PC-9 (cell line): Measurements from ENCODE around the gene PCDHGA4.

Source experiments
- CTCF ChIP-seq: fragments of 200-600 bp; sonication (generic); conservative IDR thresholded peaks from 2 replicates; pipeline ENCODE4 v1.6.1; 2017; ENCODE audit warnings: mixed run types, antibody characterized with exemption, mild to moderate bottlenecking, moderate library complexity
- EZH2 ChIP-seq: fragments of 200-600 bp; sonication (generic); IDR thresholded peaks from 2 replicates; pipeline ENCODE4 v1.8.0; 2017; ENCODE audit warnings: antibody characterized with exemption, low read depth

- TF ChIP-seq CTCF (no peak), EZH2 (no peak)
These were observed 3.2 kb upstream of the PCDHGA4 start for GRCh38 chr5:141351591-141351990.
